ENCODE results near the gene CPTP.

Gene CPTP

DNA sequence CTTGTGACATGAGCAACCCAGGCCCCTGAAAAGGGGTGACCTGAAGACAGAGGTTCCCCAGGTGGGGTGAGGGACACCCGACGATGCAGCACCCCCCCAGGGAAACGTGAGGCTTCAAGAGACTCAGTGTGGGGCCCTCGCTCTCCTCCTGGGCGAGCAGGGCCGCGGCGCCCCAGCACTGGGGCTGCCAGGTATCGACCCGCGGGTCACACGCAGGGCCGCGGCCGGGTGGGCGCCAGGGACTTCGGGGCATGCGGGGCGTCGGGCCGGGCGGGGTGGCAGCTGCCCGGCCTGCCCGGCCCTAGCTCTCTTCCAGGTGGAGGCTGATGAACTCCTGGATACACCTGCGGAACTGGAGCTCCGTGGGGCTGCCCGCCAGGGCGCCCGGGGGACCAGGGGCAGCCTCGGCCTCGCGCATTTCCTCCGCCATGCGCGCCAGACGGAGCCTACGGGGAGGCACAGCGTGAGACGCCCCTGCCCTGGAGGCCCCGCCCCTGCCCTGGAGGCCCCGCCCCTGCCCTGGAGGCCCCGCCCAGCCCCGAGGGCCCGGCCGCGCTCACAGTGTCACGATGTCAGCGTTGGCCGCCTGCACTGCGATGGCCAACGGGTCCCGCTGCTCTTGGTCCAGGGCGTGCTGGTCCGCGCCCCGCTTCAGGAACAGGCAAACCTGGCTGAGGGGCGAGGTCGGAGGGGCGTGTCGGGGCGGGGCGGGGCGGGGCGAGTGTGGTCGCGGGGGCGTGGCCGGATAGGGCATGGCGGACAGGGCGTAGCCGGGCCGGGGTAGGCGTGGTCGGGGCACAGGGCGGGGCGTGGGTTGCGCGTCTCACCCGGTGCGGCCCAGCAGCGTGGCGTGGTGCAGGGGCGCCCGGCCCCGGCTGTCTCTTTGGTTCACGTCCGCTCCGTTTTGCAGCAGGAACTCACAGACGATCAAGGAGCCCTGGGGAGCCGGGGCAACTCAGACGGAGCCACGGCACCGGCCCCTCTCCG lies 31.0 kb upstream of the CPTP start:
- TF ChIP-seq POLR2A (IDR thresholded peaks at IDR 0.05; ENCODE audit: low read depth, low read length), result no peak
- no peak for TF ChIP-seq POLR2AphosphoS5 (IDR thresholded peaks at IDR 0.05; ENCODE audit: low read depth, low read length)
- no peak for TF ChIP-seq TAF1 (IDR thresholded peaks at IDR 0.05; ENCODE audit: borderline replicate concordance, low read depth, low read length)
- DNase-seq (ENCODE audit: insufficient read length) (no peak), FAIRE-seq (no peak)

DNA sequence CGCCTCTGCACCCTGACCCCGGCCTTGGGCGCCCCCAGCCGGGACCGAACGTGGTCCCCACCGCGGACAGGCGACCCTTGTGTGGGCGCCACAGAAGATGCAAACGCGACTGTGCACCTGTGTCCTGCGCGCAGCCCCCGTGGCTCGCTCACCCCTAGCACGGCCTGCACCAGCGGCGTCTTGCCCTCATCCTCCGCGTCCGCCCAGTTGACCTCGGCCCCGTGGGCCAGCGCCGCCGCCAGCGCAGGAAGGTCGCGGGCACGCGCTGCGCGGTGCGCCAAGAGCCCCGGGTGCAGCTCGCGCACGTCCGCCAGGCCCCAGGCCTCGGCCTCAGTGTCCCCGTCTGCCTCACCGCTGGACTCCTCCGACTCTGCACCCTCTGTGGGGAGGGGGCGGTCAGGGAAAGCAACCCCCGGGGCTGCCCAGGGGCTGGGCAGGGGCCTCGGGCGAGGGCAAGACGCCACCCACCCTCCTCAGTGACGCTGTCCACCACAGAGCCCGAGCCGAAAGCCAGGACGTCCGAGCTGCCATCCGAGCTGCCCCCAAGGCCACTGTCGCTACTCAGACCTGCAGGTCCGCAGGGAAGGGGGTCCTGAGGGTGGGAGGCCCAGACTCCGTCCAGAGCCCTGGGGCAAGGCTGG lies 30.2 kb upstream of the CPTP start:
- FAIRE-seq, result no peak
- TF ChIP-seq TAF1 (IDR thresholded peaks at IDR 0.05; ENCODE audit: borderline replicate concordance, low read depth, low read length), result no peak
- TF ChIP-seq POLR2AphosphoS5 (IDR thresholded peaks at IDR 0.05; ENCODE audit: low read depth, low read length), result no peak
- TF ChIP-seq POLR2A (IDR thresholded peaks at IDR 0.05; ENCODE audit: low read depth, low read length), result no peak

DNA sequence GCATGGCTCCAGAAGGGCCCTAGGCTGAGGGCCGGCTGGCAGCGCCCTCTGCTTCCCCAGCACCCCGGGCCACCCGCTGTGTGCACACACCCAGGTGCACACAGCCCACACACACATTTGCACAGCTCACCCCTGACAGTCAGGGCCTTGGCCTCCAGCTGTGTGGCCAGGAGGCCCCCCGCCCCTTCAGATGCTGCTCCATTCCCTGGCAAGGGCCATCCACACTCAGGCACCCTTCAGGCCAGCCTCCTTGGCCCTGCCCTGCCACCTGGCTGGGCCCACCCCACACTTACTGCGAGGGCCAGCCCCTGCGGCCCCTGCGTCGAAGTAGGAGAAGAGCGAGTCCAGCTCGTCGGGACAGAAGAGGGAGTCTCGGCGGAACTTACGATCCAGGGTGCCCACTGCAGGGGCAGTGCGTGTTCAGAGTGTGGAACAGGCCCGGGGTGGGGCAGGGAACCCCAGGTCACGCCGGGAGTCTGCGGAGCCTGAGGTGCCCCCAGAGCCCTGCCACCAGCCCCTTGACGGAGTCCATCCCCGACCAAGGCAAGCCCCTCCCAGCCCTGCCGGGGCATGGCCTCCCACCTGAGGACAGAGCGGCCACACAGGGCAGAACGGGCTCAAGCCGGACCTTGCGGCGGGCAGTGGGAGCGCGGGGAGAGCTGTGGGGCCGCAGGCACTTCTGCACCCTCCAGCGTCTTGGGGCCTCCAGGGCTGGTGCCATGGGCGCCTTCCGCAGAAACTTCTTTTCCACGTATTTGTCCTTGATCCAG lies 29.3 kb upstream of the CPTP start:
- no peak for TF ChIP-seq TAF1 (IDR thresholded peaks at IDR 0.05; ENCODE audit: borderline replicate concordance, low read depth, low read length)
- TF ChIP-seq POLR2AphosphoS5 (IDR thresholded peaks at IDR 0.05; ENCODE audit: low read depth, low read length), result no peak
- TF ChIP-seq POLR2A (IDR thresholded peaks at IDR 0.05; ENCODE audit: low read depth, low read length), result no peak
- no peak for FAIRE-seq

More for the DNA sequence above, 30.2 kb upstream of the CPTP start:
- DNase-seq (ENCODE audit: insufficient read length), result no peak

DNA sequence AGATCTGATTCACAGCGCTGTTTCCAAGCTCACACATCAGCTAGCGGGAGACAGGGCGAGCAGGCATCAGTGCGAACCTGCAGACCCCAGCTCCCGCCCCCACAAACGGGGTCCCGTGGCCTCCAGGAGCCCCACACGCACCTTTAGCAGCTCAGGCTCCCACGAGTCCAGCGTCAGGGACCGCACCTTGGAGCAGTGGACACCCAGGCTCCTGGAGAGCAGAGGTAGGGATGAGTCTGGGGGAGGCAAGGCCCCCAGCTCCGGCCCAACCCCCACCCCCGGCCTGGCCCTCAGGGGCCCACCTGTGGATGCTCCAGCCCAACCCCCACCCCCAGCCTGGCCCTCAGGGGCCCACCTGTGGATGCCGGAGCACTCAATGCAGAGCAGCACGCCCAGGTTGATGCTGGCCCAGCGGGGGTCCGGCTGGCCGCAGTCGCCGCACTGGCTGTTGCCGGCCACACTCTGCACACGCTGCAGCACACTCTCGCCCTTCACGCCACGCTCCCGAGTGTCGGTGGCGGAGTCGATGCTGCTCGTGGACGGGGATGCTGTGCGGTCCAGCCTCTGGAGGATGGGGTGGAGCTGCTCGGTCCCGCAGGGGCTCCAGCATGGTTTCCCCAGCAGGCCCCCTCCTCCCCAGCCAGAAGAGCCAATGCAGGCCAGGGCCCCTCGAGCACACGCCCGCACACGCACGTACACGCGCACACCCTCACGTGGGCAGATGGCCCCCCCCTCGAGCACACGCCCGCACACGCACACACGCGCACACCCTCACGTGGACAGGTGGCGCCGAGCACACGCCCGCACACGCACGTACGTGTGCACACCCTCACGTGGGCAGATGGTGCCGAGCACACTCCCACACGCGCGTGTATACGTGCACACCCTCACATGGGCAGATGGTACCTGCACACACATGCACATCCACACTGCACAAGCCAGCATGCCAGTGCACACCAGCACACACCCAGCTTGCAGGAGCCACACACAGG lies 28.2 kb upstream of the CPTP start:
- TF ChIP-seq POLR2A (IDR thresholded peaks at IDR 0.05; ENCODE audit: low read depth, low read length), result no peak
- no peak for TF ChIP-seq TAF1 (IDR thresholded peaks at IDR 0.05; ENCODE audit: borderline replicate concordance, low read depth, low read length)
- TF ChIP-seq POLR2AphosphoS5 (IDR thresholded peaks at IDR 0.05; ENCODE audit: low read depth, low read length), result no peak
- FAIRE-seq (no peak), DNase-seq (ENCODE audit: insufficient read length) (no peak)

More for the DNA sequence above, 29.3 kb upstream of the CPTP start:
- DNase-seq (ENCODE audit: insufficient read length), result no peak

DNA sequence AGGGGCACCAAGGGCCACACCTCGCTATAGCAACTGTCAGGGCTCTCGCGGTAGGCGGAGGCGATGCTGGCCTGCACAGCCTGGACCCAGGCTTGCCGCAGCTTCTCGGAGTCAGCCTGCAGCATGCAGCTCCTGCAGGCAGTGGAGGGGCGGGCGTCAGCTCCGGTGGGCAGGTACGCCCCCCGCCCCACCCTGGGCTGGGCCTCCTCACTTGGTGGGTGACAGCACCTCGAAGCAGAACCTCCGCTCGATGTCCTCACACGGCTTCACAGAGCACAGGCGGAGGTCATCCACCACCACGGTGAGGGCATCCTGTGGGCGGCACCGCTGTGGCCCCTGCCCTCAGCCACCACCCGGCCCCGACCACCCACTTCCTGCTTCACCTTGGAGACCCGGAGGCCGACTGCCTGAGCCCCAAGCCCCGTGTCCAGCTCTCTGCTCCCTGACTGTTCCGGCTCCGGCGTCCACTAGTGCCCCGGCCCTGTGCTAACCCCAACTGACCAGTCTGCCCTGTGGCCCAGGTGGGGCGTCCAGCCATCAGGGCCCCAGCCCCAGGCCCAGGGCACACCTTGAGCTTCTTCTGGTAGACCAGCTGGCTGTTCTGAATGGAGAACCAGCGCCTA lies 26.7 kb upstream of the CPTP start:
- FAIRE-seq (no peak), DNase-seq (ENCODE audit: insufficient read length) (no peak)
- TF ChIP-seq POLR2AphosphoS5 (IDR thresholded peaks at IDR 0.05; ENCODE audit: low read depth, low read length) (no peak), TAF1 (IDR thresholded peaks at IDR 0.05; ENCODE audit: borderline replicate concordance, low read depth, low read length) (no peak), POLR2A (IDR thresholded peaks at IDR 0.05; ENCODE audit: low read depth, low read length) (no peak)

DNA sequence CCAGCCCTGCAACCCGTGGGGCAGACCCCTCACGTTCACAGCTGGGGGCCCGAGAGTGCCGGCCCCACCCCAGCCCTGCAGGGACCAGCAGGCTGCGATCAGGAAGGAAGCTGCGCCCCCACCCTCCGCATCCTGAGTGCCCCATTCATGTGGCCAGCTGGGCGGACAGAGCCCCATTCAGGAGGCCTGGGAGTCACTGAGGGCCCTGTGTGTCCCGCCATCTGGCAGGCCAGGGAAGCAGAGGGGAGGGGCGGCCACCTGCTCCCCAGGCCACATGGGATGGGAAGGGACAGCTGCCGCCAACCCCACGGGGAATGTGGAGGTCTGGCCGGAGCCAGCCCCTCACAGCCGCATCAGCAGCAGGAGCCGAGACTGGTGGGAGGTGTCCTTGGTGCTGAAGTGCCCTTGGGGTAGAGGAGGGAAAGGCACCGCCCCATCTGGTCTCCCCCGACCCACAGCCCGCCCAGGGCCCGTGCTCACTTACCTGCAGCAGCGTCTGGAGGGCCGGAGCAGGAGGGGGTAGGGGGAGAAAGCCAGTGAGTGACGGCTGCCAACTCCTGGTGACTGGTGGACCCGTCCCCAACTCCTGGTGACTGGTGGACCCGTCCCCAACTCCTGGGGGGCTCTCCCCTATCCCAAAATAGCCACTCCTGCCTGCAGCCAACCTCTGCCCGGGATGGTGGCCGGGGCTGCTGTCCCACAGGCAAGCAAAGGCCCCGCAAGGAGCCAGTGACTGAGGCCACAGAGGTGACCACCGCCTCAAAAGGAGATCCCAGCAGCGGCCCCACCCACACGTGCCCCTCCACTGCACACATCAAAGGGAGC lies 25.5 kb upstream of the CPTP start:
- TF ChIP-seq TAF1 (IDR thresholded peaks at IDR 0.05; ENCODE audit: borderline replicate concordance, low read depth, low read length) (no peak), POLR2A (IDR thresholded peaks at IDR 0.05; ENCODE audit: low read depth, low read length) (no peak), POLR2AphosphoS5 (IDR thresholded peaks at IDR 0.05; ENCODE audit: low read depth, low read length) (no peak)
- DNase-seq (ENCODE audit: insufficient read length) (no peak), FAIRE-seq (no peak)

DNA sequence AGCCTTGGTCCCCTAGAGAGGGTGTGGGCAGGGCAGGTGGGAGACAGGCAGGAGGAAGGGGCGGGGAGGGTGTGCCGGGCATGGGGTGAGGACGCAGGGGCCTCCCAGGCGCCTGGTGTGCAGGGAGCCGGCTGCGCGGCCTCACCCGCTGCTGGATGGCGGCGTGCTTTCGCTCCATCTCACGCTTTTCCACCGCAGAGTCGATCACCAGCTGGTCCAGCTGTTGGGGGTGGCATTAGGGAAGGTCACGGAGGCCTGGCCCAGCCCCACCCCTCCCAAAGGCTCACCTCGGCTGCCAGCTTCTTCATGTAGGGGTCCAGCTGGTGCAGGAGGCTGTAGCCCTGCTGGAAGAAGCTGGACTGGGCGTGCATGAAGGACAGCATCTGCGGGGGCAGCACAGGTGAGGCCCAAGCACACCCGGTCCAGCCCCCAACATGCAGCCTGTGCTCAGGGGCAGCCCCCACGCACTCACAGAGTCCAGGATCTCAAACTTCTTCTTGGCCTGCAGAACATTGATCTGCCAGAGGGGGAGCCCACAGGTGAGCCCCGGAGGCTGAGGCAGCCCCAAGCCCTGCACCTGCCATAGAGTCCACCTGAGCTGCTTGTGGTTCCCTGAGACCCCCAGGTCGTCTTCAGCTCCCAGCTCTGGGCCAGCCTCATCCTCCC lies 24.8 kb upstream of the CPTP start:
- TF ChIP-seq POLR2AphosphoS5 (IDR thresholded peaks at IDR 0.05; ENCODE audit: low read depth, low read length), result no peak
- no peak for TF ChIP-seq TAF1 (IDR thresholded peaks at IDR 0.05; ENCODE audit: borderline replicate concordance, low read depth, low read length)
- TF ChIP-seq POLR2A (IDR thresholded peaks at IDR 0.05; ENCODE audit: low read depth, low read length), result no peak
- FAIRE-seq (no peak), DNase-seq (ENCODE audit: insufficient read length) (no peak)

DNA sequence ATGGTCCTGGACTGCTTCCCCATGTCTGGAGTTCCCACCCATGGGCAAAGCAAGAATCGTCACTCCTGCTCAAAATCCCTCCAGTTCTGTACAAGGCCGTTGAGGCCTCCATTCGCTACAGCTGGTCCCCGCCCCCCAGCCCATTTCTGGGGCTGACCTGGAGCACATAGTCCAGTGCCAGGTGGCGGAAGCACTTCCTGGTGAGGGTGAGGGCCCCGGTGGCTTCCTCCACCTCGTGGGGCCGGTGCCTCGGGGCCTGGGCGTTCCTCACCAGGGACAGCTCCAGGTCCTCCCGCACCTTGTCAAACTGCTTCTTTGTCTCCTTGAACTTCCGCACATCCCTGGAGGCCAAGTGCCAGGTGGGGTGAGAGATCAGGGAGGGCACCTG lies 24.3 kb upstream of the CPTP start:
- DNase-seq (ENCODE audit: insufficient read length) (no peak), FAIRE-seq (no peak)
- no peak for TF ChIP-seq TAF1 (IDR thresholded peaks at IDR 0.05; ENCODE audit: borderline replicate concordance, low read depth, low read length)
- TF ChIP-seq POLR2AphosphoS5 (IDR thresholded peaks at IDR 0.05; ENCODE audit: low read depth, low read length), result no peak
- TF ChIP-seq POLR2A (IDR thresholded peaks at IDR 0.05; ENCODE audit: low read depth, low read length), result no peak

DNA sequence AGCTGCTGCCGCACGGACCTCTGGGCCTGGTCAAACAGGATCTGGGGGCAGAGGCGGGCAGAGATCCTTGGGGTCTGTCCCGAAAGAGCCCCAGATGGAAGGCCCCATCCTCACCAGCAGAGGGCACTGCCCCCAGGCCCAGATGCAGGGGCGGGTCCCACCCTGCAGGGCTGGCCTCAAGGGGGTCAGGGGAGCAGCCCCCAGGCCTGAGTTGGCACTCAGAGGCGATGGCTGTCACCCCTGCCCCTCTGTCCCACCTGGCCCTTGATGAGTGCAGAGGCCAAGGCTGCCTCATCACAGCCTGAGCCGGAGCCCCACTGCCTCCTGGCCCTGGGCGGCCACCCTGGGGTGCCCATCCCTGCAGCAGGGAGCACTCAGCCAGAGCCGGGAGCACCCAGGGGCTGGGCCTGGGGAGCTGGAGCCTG lies 22.6 kb upstream of the CPTP start:
- no peak for DNase-seq (ENCODE audit: insufficient read length)
- TF ChIP-seq TAF1 (IDR thresholded peaks at IDR 0.05; ENCODE audit: borderline replicate concordance, low read depth, low read length) (no peak), POLR2AphosphoS5 (IDR thresholded peaks at IDR 0.05; ENCODE audit: low read depth, low read length) (no peak), POLR2A (IDR thresholded peaks at IDR 0.05; ENCODE audit: low read depth, low read length) (no peak)
- FAIRE-seq, result no peak

Measured in GM12892 (cell line).